Stimulated activated CD4-positive, alpha-beta T cell treated with anti-CD3 and anti-CD28 coated beads, TNF-alpha, amount 100 ng/mL, for 1 hour (primary cell): ENCODE measurements around the gene WIPF3.

ENCODE experiments used
- DNase-seq, 3 donors: peaks; one replicate each; pipeline ENCODE4 v3.0.0-alpha.2; 2020; ENCODE audit warnings: low read depth in 3 of 3, low spot score in 1 of 3

WIPF3 gene

DNA sequence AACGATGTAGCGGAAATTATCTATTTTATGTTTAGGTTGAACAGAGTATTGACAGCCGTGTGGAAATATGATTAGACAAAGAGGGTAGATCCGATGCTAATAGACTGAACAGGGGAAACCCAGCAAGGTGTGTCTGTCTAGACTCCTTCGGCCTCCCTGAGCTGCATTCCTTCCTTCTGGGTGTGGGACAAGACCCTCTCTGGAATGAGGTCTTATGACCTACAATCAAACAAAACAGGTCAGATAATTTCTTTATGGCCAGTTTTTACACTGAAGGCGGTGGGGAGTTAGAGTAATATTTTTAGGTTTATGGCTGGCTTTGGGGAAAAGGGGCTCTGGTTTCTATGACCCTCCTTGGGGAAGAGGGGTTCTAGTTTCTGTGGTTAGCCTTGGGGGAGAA, 41.2 kb downstream of the WIPF3 start:
- no peak for DNase-seq

DNA sequence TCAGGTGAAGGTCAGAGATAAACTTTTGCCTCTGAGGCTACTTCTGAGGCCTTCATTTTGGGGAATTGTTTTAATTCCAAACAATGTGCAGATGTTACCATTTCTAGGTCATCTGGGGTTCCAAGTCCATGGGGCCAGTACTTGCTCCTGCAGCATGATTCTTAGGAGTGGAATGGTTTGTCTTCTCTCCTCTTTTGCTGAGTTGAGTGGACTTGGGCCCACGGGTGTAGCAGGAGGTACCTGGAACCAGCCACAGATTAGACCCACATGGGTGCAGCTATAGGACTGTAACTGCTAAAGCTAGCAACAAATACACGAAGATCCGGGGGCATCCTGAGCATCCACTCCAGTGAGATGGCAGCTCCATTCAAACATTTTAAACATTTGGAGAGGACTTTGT, 41.6 kb downstream of the WIPF3 start:
- DNase-seq: no peak

DNA sequence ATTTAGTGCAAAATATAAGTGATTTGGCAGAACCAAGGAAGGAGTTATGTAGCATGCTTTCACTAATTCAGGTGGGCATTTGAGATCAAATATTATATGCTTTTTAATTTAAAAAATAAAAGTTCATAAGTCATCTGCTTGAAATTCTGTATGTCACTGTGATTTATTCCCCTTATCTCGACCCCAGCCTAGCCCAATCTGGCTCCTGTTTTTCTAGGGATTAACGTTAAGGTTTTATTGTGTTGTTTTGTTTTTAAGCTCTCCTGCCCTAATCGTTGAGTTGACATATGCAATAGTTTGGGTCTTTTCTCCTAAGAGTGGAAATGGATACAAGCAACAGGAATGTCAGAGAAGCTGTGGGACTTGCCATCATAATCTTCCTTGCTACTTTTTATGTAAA, 42.6 kb downstream of the WIPF3 start:
- no peak for DNase-seq

DNA sequence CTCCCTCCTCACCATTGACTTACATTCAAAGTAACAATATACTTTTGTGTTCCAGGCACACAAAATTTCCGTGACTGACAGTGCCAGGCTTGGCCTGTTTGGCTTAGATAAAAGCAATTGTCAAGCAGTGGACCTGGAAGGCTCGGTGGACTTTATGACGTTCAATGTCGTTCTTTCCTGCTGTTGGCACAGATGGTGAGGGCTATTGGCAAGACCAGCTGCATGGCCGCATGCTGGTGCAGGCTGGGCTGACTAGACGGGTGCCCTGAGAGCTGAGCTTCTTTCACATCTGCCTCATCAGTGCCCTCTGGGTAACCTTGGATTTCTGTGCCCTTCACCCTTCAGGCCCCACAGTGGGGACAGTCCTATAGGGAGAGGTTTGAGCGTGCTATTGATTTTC, 45.2 kb downstream of the WIPF3 start:
- no peak for DNase-seq

DNA sequence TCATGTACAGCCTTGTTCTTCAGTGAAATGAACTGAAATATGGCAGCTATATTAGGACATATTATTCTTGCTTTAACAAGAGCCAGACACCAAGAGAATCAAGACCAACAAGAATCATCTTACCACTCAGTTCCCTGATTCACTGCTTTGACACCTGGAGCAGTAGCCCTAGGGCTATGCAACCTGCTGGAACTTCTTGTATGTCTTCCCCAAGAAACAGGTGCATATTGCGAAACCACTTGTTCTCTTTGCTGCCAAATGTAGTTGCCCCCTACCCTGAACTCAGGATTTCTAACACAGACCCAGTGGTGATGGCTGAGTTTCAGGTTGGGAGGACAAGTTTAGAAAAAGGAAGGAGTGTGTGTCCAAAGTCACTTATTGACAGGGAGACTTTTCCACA, 46.1 kb downstream of the WIPF3 start:
- no peak for DNase-seq

DNA sequence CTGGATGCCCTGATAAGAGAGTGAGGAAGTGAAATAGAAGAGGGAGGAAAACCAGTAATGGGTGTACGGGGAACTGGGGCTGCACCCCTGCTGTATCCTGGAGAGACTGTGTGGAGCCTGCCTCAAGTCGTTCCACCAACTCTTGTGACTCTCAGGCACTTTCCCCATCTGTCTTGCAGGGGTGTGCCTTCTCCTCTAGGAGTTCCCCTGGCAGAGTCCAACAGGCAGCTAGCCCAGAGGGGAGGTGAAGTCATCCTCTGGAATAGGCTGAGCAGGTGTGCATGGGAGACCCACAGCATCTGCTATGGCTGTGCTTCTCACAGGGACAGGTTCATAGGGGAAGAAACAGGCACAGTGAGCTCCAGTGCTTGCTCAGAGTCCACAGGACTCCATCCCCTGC, 46.8 kb downstream of the WIPF3 start:
- DNase-seq: no peak

DNA sequence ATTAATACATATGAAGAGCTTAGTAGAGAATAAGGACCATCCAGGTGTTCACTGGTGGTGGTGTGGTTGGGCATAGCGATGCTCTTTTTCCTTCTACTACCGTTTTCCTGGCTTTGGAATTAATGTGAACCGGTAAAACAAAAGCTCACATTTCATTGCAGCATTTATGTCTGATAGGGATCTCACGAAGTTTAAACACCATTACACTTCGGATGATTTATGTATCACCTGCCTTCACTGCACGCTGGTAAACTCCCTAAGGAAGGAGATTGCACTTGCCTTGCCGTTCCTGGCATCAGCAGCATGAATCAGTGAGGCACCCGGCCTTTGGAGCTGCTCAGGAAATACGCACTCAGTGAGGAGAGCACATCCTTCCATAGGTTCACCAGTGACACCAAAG, 47.5 kb downstream of the WIPF3 start:
- no peak for DNase-seq

DNA sequence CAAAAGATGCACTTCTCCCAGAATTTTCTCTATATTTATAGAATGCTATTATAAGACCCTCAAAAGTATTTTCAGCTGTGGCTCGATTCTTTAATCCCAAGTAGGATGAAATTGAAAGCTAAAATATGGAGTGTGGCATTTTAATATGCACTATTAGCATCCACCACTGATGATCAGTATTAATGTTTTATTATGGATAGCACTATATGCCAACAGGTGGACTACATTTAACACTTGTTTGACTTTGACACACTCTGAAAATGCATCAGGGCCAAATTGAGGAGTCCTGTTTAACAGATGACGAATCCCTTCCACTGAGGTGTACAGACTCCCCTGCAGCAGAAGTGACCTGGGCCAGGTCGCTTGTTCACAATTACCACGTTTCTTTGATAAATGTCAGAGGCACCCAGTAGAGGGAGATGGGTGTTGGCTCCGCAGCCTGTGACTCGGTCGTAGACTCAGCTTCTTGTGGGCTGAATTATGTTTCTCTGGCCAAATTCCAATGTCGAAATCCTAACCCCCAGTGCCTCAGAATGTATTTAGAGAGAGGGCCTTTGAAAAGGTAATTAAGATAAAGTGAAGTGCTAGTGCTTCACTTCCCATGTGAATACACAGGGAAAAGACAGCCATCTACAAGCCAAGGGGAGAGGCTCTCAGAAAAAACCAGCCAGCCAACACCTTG, 48.1 kb downstream of the WIPF3 start:
- DNase-seq: no peak

DNA sequence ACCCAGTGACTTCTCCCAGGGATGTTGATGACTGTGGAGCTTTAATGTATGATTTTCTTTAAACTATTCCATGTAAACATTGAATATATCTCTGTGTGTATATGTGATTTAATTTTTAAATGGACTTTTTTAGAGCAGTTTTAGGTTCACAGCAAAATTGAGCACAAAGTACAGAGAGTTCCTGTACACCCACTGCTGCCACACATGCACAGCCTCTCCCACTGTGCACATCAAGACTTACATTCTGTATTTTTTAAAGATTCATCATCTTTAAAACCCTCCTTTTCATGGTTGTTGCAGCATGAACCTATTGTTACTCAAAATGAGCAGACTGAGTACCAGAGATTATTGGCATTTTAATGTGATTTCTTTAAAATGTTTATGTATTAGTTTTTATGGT, 51.3 kb downstream of the WIPF3 start:
- DNase-seq: no peak

DNA sequence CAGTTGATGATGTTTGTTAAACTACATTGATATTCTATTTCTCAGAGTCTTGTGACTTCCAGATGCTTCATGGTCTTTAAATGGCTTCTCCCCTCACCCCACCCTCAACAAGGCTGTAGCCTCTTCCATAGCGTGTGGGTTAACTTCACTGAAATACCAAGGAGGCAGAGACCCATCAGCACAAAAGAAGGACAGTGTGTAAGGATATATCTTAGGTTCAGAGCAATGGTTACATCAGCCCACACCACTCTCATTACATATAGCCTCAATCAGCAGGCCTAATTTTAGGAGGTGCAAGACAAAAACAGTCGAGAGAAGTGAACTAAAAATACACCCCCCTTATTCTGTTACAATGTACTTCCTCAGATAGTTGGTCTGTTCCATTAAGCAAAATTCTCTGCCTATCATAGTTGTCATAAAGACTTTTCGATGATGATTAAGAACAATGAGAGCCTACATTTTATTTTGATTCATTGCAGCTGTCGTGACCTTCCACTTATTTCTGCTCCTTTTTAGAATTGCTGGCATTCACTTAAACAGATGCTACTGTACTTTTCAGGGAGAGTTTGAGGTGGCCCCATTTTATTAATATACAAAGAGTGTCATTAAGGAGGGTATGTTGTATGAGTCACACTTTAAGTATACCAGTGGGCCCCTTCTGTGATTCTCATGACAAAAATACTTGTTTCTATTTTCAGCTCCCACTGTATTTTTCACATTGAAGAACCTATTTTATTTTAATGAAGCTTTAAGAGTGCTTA, 52.1 kb downstream of the WIPF3 start:
- no peak for DNase-seq

DNA sequence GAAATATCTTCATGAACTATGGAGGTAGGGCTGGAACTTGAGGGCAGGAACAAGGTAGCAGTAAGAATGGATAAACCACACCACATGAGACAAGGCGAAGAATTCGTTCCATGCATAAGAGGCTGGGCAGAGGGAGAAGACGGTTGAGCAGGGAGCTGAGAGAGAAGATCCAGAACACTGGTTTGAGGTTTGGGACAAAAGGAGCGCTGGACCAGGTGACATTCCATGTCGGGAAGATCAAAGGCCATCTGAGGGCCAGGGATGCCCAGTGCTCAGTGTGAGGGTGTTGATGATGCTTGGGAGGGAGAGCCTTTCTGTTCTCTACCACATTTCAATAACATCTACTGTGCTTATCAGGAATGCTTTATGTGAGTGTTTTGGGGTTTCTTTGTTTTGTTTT, 52.8 kb downstream of the WIPF3 start:
- no peak for DNase-seq

DNA sequence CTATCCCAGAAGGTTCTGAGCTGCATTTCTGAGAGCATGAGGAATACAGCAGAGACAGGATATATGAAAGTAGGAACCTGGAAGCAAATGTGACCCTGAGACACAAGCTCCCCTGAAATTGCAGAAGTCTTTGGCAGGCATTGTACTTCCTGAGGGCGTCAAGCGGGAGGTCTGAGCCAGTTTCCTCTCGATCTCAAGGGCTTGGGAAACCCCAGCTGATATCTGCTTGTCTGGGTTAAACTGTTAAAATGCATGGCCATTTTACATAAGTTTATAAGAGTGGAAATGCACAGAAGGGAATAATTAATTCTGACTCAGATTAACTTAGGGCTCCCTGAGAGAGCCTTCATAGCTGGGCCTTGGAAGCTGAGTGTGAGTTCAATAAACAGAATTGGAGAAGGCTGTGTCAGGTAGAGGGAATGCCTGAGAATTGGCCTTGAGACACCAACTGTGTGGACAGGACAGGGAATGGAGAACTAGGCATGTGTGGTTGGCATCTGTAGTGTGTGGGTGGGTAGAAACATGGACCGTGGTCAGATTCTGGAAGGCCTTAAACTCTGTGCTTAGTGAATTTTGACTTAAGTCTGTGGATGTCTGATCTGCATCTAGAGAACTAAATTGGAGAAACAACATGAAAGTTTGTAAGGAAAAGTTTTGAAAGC, 53.3 kb downstream of the WIPF3 start:
- DNase-seq: no peak

DNA sequence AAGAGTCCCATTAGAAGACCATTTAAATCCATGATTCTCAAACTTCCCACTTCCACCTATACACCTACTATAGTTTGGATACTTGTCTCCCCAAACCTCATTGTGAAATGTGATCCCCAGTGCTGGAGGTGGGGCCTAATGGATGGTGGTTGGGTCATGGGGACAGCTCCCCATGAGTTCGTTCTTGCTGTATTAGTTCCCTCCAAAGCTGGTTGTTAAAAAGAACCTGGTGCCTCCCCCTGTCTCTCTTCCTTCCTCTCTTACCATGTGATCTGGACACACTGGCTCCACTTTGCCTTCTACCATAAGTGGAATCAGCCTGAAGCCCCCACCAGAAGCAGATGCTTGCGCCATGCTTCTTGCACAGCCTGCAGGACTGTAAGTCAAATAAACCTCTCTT, 53.9 kb downstream of the WIPF3 start:
- no peak for DNase-seq

DNA sequence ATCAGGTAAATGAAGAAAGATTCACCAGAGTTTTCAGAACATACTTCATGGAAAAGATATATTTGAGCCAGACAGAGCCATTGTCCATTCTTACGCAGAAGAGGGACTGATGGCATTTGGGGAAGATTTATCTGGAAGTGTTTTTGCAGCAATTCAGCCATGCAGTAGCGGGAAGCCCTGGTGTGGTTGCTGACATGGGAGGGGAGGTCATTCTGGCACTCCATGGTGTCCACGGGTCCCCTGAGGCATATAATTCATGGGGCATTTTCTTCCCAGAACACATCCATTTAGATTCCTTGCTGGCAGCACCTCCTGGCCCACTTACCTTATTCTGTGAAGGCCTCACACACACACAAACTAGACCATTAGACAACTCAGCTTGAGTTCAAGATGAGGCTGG, 55.6 kb downstream of the WIPF3 start:
- no peak for DNase-seq

DNA sequence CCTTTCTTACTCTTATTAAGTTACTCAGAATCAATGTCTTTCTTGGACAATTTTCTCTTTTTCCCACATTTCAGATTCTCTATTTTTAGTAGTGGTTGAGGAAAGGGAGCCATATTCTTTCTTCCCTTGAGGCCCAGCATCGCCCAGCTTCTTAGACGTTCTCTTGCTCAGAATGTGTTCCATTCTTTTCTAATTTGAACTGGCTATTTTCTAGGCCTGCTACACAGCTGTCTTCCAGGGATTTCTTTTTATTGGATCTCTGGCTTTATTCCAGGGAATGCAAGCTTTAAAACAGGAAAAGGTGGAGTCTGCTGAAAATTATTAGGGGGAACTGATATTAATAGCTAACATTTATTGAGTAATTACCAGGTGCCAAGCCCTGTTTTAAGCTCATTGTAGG, 58.3 kb downstream of the WIPF3 start:
- DNase-seq: no peak

DNA sequence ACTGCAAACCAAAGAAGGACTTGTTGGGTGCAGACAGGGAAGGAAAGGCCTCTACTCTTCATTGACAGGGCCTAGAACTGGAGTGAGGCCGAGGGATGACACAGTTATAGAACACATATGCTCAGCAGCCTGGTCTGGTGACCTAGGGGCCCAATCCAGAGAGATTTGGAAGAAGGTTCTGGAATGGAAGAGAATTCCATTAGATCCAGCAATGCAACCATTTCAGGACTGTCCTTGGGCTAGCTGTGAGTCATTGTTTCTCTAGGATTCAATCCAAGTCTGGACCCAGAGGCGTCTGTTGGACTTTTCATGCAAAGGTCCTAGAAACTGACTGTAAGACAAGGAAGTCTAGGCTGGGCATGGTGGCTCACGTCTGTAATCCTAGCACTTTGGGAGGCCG, 59.2 kb downstream of the WIPF3 start:
- no peak for DNase-seq

DNA sequence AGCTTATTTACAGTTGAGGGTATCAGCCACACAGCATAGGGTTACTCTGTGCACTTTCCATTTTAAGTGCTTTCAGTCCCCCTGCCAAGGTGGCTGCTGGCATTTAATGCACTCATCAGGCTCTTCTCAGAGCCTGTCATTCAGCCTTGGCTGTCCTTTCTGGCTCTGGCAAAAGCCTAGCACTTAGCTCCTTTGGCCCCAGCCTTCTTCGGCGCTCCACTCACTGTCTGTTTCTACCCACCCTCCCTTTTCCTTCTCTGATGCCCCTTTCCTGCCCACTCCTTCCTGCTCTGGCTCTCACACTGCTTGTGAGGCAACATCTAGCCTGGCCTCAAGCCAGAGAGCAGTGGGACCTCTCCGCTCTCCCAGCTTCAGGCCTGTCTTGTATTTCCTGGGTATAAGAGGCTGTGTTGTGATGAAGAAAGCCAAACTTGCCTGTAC, 60.2 kb downstream of the WIPF3 start:
- no peak for DNase-seq

DNA sequence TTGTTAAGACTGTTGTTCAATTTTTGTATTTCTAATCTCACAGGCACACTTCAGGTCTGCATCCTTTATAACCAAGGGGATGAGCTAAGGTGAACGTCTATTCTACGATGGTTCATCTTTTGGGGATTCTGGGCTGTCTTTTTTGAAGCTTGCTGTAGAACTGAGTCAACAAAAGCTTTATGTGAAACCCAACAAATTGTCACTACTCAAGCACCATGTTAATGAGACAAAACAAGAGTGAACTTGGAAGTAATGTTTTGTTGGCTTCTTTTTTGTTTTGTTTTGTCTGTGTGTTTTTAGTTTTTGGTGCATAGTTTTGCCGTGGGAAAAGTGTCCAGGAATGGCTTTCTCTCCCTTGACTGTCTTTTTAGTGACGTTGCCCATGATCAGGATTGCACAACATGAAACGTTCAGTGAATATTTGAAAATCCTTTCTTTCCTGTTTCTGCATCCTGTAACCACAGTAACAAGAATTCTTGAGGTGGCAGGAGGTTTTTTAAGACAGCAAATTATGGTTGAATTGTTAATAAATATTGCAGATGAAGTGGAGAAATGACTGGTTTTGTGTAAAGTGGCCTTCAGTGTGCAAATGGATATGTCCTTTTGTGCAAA, 65.6 kb downstream of the WIPF3 start:
- DNase-seq: no peak

DNA sequence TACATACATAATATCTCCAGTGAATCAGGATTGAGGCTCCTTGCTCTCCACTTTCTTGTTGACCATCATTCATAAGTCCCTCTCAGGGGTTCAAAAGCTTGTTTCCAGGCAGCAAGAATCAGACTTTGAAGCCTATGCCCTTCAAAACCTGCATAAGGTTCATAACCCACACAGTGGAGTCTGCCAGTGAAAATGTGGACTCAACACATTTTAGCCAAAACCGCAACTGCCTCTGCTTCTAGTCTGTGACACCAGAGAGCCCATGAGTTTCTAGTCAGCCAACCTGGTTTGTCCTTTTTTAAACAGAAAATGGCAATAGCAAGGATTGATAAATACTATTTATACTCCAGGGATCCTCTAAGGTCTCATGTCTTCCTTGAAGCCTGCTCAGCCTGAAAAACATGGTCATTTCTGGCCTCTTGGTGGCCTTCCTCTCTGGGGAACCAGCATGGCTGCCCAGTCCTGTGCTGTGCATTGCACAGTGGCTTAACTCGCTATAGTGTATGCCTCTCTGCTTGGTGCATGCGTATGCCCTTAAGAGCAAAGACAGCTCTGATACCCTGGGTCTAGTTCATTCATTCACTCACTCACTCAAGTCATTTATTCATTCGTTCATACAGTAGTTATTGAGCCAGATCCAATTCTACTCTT, 67.5 kb downstream of the WIPF3 start:
- DNase-seq: no peak

DNA sequence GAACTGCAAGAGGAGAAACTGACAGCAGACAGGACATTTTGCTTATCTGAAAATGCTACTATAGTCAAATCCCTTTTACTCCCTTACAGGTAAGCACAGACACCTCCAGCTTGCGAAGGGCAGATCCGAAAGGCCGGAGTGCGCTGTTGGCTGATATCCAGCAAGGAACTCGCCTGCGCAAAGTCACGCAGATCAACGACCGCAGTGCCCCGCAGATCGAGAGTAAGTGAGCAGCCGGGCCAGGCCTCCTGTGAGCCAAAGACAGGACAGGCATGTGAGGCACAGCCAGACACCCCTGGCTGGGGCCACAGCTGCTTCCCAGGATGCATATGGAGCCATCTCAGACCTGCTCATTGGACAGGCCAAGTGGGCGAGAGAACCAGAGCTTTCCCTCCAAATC, 69.4 kb downstream of the WIPF3 start:
- DNase-seq: no peak

DNA sequence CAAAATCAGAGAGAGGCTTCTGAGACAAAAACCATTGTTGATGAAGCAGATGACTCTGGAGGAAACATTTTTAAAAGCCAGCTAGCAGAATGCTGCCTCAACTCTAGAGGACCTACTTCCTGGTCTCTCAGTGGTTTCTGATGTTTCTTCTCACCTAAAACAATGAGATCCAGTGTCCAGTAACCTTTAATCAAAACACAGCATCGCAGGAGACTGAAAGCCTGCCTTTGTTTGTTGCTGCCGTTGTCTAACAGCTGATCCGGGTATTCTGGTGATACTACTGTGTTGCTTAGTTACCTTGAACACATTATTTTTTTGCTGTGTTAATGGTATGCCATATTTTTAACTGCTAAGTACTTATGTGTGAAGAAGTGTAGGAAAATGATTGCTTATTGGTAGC, 70.9 kb downstream of the WIPF3 start:
- no peak for DNase-seq
